HCT116 (cell line): ENCODE results near the gene AQP1.

Experiments used
- CTCF ChIP-seq, 3 experiments: fragments of 200-600 bp in 1 of 3; sonication (generic) in 1 of 3; IDR thresholded peaks in 2 of 3; conservative IDR thresholded peaks in 1 of 3; 2 replicates each; pipeline ENCODE4 v1.5.1; 2012 to 2017; ENCODE audit warnings: low read depth in 2 of 3, low read length in 2 of 3, antibody characterized with exemption in 1 of 3, borderline replicate concordance in 1 of 3, control low read depth in 1 of 3, mild to moderate bottlenecking in 1 of 3, mixed read lengths in 1 of 3, mixed run types in 1 of 3, moderate library complexity in 1 of 3; ENCODE audit not compliant: insufficient read depth in 1 of 3
- SIN3A ChIP-seq: IDR thresholded peaks from 2 replicates; pipeline ENCODE4 v1.6.1; 2012; ENCODE audit warnings: low read depth
- ZNF274 ChIP-seq: fragments of 200-500 bp; sonication (Bioruptor generic); IDR thresholded peaks from 2 replicates; pipeline ENCODE4 v1.6.1; 2014; ENCODE audit warnings: mild to moderate bottlenecking, low read depth, low read length, inconsistent platforms

DNA sequence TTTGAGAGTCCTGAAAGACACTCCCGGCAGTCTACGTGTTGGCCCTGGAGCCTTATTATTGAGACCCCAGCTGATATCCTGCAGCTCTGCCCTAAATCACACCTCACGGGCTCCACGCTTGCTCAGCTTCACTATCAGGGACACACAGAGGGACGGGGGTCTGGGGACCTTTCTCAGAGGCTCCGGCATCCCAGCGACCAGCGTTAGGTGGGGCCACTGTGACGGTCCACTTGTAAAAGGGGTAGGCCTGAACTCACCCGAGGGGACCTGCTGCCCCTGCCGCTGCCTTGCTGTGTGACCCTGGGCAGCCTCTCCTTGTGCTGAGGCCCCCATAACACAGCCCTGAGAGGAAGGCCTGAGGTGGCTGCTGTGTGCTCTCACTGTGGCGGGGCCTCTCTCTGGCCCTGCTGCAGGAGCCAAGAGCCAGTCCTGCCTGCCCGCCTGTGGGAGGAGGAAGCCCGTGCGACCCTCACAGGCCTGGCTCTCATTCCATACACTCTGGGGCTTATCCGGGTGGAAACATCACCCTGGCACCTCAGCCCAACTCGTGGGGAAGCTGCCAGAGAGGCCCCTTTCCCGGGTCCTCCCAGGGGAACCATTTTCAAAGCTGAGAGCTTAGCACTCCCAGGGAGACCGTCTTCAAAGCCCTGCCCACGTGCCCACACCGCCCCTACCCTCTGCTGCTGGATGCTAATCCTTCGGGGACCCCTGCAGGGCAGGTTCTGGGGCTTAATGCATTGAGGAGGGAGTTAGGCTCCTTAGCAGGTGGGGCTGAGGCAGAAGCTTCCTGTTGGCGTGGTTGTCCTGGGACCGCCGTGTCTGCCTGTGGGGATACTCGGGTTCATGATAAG, 21.7 kb downstream of the AQP1 start:
- TF ChIP-seq CTCF (IDR thresholded peaks at IDR 0.05 in 2 of 3, conservative IDR thresholded peaks at IDR 0.05 in 1 of 3; ENCODE audit: borderline replicate concordance in 1 of 3, insufficient read depth in 1 of 3, low read depth in 2 of 3, low read length in 2 of 3) = no peak
- TF ChIP-seq ZNF274 = no peak
- no peak for TF ChIP-seq SIN3A
